K562 (cell line): Measurements from ENCODE around the gene IDH2. TPM values are rescaled to one million over a fixed set of nuclear protein-coding genes. Genes with fewer than 3 reads are reported as not detected.

Experiments
- AFF4 ChIP-seq: sonication (generic); formaldehyde crosslinking; IDR thresholded peaks from 2 replicates; pipeline ENCODE4 v1.8.0; 2023; ENCODE audit warnings: mild to moderate bottlenecking, missing genetic modification reagents
- ARID3B ChIP-seq: fragments of 250-450 bp; sonication (Bioruptor Pico); IDR thresholded peaks from 2 replicates; pipeline ENCODE4 v1.4.0; 2020; ENCODE audit warnings: borderline replicate concordance
- GABPA ChIP-seq: fragments of 200-800 bp; sonication (Bioruptor generic); conservative IDR thresholded peaks from 2 replicates; pipeline ENCODE4 v1.6.1; 2016; ENCODE audit warnings: low read depth, missing genetic modification characterization, missing compliant biosample characterization
- HNRNPK ChIP-seq: fragments of 200-400 bp; formaldehyde crosslinking; IDR thresholded peaks from one replicate; pipeline ENCODE4 v1.6.1; 2018; ENCODE audit warnings: mild to moderate bottlenecking, low read depth, low read length; ENCODE audit not compliant: poor library complexity, severe bottlenecking
- IRF2 ChIP-seq: sonication (generic); formaldehyde crosslinking; IDR thresholded peaks from 2 replicates; pipeline ENCODE4 v1.8.1; 2022; ENCODE audit warnings: mild to moderate bottlenecking, missing genetic modification reagents
- POLR3G ChIP-seq: IDR thresholded peaks from 2 replicates; pipeline ENCODE4 v1.6.1; 2011; ENCODE audit not compliant: insufficient read length, insufficient replicate concordance; ENCODE audit errors: extremely low read depth
- RREB1 ChIP-seq: fragments of 250-450 bp; sonication (Bioruptor Pico); IDR thresholded peaks from 2 replicates; pipeline ENCODE4 v1.4.0; 2020
- SIN3B ChIP-seq: fragments of 450-650 bp; IDR thresholded peaks from 2 replicates; pipeline ENCODE4 v1.6.1; 2017; ENCODE audit warnings: low read depth, mild to moderate bottlenecking, moderate library complexity
- TOE1 ChIP-seq, 2 experiments: fragments of 450-650 bp in 1 of 2; sonication (generic) in 1 of 2; formaldehyde crosslinking in 1 of 2; IDR thresholded peaks; 2 replicates each; pipeline versions ENCODE4 v1.7.1 to v1.8.0; 2016 to 2022; ENCODE audit warnings: borderline replicate concordance in 2 of 2, mild to moderate bottlenecking in 2 of 2, antibody characterized with exemption in 1 of 2, inconsistent platforms in 1 of 2, low read depth in 1 of 2, missing genetic modification reagents in 1 of 2, moderate library complexity in 1 of 2
- ZBTB1 ChIP-seq: sonication (generic); formaldehyde crosslinking; IDR thresholded peaks from 2 replicates; pipeline ENCODE4 v1.8.1; 2023; ENCODE audit warnings: missing genetic modification reagents, low read depth, mild to moderate bottlenecking, borderline replicate concordance
- ZBTB8A ChIP-seq: fragments of 450-650 bp; IDR thresholded peaks from 2 replicates; pipeline ENCODE4 v1.6.1; 2018; ENCODE audit warnings: mild to moderate bottlenecking, moderate library complexity; ENCODE audit not compliant: partially characterized antibody
- ZEB2 ChIP-seq: fragments of 450-650 bp; IDR thresholded peaks from 2 replicates; pipeline ENCODE4 v1.6.1; 2016
- ZNF740 ChIP-seq, 3 experiments: fragments of 200-800 bp in 1 of 3; sonication (Bioruptor generic) in 1 of 3; sonication (generic) in 1 of 3; formaldehyde crosslinking in 1 of 3; IDR thresholded peaks; 2 replicates each; pipeline versions ENCODE4 v1.6.1 to v1.8.0; 2016 to 2022; ENCODE audit warnings: mild to moderate bottlenecking in 2 of 3, missing compliant biosample characterization in 2 of 3, missing genetic modification characterization in 2 of 3, missing genetic modification reagents in 1 of 3
- ZNF79 ChIP-seq: fragments of 250-450 bp; sonication (Bioruptor Pico); IDR thresholded peaks from 2 replicates; pipeline ENCODE4 v1.4.0; 2020; ENCODE audit warnings: low read depth, mild to moderate bottlenecking, moderate library complexity
- polyA plus RNA-seq, 8 experiments: library from polyadenylated mRNA; depleted of rRNA in 4 of 8; stranded (reverse) in 5 of 8; unstranded in 3 of 8; fragments of >200 nt; fragmentation: Nextera tagmentation in 2 of 8; fragmentation: Illumina TruSeq in 1 of 8; extraction: Ambion mirVana in 2 of 8; extraction: Trizol in 1 of 8; gene quantifications; 2 replicates each; pipeline versions ENCODE4 v1.2.1 to v1.2.3, GENCODE V29; 2011 to 2014; ENCODE audit warnings: inconsistent platforms in 1 of 8, missing spikeins in 1 of 8
- total RNA-seq, 7 experiments: library from RNA; depleted of rRNA in 6 of 7; stranded (reverse); fragments of >200 nt in 6 of 7; fragmentation: Illumina TruSeq in 2 of 7; extraction: Trizol in 2 of 7; gene quantifications; 2 replicates each; pipeline versions ENCODE4 v1.2.1 to v1.2.3, GENCODE V29; 2011 to 2021; ENCODE audit warnings: low replicate concordance in 1 of 7

IDH2 gene
- total and polyA plus RNA-seq, 9 of the 15 experiments (the other 6 are each of a cell fraction or from before 2014, with no cell fraction given): 0.70 to 99.9 (median 59.2) TPM

- TF ChIP-seq RREB1 (CRISPR knock-in tag) (no peak), ZBTB8A (no peak), TOE1 (IDR thresholded peaks at IDR 0.05; ENCODE audit: borderline replicate concordance) (no peak), TOE1 (CRISPR knock-in tag; IDR thresholded peaks at IDR 0.05; ENCODE audit: borderline replicate concordance, low read depth) (no peak), ZEB2 (peak; percentile 47), ZNF79 (CRISPR knock-in tag) (no peak), IRF2 (CRISPR knock-in tag) (no peak), AFF4 (CRISPR knock-in tag) (peak; percentile 88), GABPA (no peak), ZNF740 (CRISPR knock-in tag; IDR thresholded peaks at IDR 0.05) (peak; percentile 91), ZNF740 (tag; IDR thresholded peaks at IDR 0.05) (peak in 1 of 2 experiments; percentile 57; a peak in 2 of 4 replicates), ZBTB1 (CRISPR knock-in tag) (peak; percentile 60), HNRNPK (no peak), ARID3B (no peak), SIN3B (no peak), POLR3G (no peak)
Measured at GRCh38 chr15:90143166-90143655, 40.9 kb upstream of the IDH2 start (continued).
